OCI-LY7 (cell line): ENCODE results near the gene SH3GLB2. TPM values are rescaled to one million over a fixed set of nuclear protein-coding genes. Genes with fewer than 3 reads are reported as not detected.

Experiments used
- BruUV-seq: library from RNA; stranded (reverse); fragments of 400-500 nt; replicated peaks from 2 replicates; lab custom pipeline; 2021; lab: Mats Ljungman, UMichigan
- CTCF ChIA-PET: fragments of 300-600 bp; sonication (Branson Sonifier 250); formaldehyde crosslinking; loops from one replicate; lab custom pipeline; 2022; ENCODE audit warnings: antibody characterized with exemption; ENCODE audit not compliant: unreplicated experiment; lab: Charles Lee
- POLR2A ChIA-PET: fragments of 300-600 bp; sonication (Branson Sonifier 250); formaldehyde crosslinking; loops from one replicate; lab custom pipeline; 2022; ENCODE audit warnings: antibody characterized with exemption; lab: Charles Lee
- DNase-seq: peaks from one replicate; pipeline ENCODE4 v3.0.0-alpha.2; 2015; ENCODE audit warnings: low spot score
- H2AFZ ChIP-seq: fragments of 200-600 bp; sonication (generic), shearing (Covaris generic); 2 replicates; pipeline ENCODE4 v1.6.1; 2014; ENCODE audit warnings: mild to moderate bottlenecking, antibody characterized with exemption, low read length, moderate library complexity
- H3K27ac ChIP-seq: fragments of 200-600 bp; sonication (generic); 2 replicates; pipeline ENCODE4 v1.5.1; 2014; ENCODE audit warnings: mixed run types, low read depth, mild to moderate bottlenecking, moderate library complexity, low read length, inconsistent platforms; ENCODE audit not compliant: poor library complexity, severe bottlenecking
- H3K36me3 ChIP-seq: fragments of 200-600 bp; sonication (generic); 2 replicates; pipeline ENCODE4 v1.6.1; 2014; ENCODE audit warnings: mild to moderate bottlenecking, antibody characterized with exemption, low read length, moderate library complexity, mixed read lengths; ENCODE audit not compliant: insufficient read depth
- H3K4me1 ChIP-seq: fragments of 200-600 bp; sonication (generic); 2 replicates; pipeline ENCODE4 v1.5.1; 2014; ENCODE audit warnings: mild to moderate bottlenecking, low read length; ENCODE audit not compliant: insufficient read depth, poor library complexity, severe bottlenecking
- H3K4me2 ChIP-seq: fragments of 200-600 bp; sonication (generic); 2 replicates; pipeline ENCODE4 v1.6.1; 2014; ENCODE audit warnings: mild to moderate bottlenecking, low read length
- H3K4me3 ChIP-seq: fragments of 200-600 bp; sonication (generic); 2 replicates; pipeline ENCODE4 v1.5.1; 2014; ENCODE audit warnings: mild to moderate bottlenecking, low read depth, low read length; ENCODE audit not compliant: poor library complexity, severe bottlenecking
- H3K79me2 ChIP-seq: fragments of 200-600 bp; sonication (generic); 2 replicates; pipeline ENCODE4 v1.6.1; 2016; ENCODE audit warnings: low read depth, mild to moderate bottlenecking, low read length, moderate library complexity, mixed read lengths; ENCODE audit not compliant: insufficient read depth
- H3K9me2 ChIP-seq: fragments of 200-600 bp; sonication (generic); 2 replicates; pipeline ENCODE4 v1.6.1; 2016; ENCODE audit warnings: mild to moderate bottlenecking, low read length, mixed read lengths; ENCODE audit not compliant: insufficient read depth
- H3K9me3 ChIP-seq: fragments of 200-600 bp; sonication (generic); 2 replicates; pipeline ENCODE4 v1.6.1; 2014; ENCODE audit warnings: mild to moderate bottlenecking, mixed run types, low read length, mixed read lengths
- H4K20me1 ChIP-seq: fragments of 200-600 bp; sonication (generic); 2 replicates; pipeline ENCODE4 v1.6.1; 2014; ENCODE audit warnings: mild to moderate bottlenecking, antibody characterized with exemption, low read length, moderate library complexity, mixed read lengths; ENCODE audit not compliant: insufficient read depth
- CTCF ChIP-seq: fragments of 200-600 bp; sonication (generic); conservative IDR thresholded peaks from 2 replicates; pipeline ENCODE4 v1.5.1; 2014; ENCODE audit warnings: mild to moderate bottlenecking, antibody characterized with exemption, low read length, moderate library complexity, mixed read lengths
- EZH2phosphoT487 ChIP-seq: fragments of 200-600 bp; sonication (generic); IDR thresholded peaks from 2 replicates; pipeline ENCODE4 v1.6.1; 2018; ENCODE audit warnings: low read depth, borderline replicate concordance, mild to moderate bottlenecking, mixed run types, antibody characterized with exemption, low read length, moderate library complexity, mixed read lengths
- intact Hi-C: fragments of 100-400 bp; cut with micrococcal nuclease; formaldehyde crosslinking; loops from one replicate; pipeline ENCODE4 v1.10.0; 2022; ENCODE audit not compliant: unreplicated experiment
- total RNA-seq, 2 experiments: library from RNA; depleted of rRNA in 1 of 2; stranded (reverse); fragments of >200 nt in 1 of 2; shearing (Covaris generic) in 1 of 2; gene quantifications; 2 replicates each; pipeline ENCODE4 v1.2.3, GENCODE V29; 2014 to 2022

SH3GLB2 gene
- total RNA-seq, 2 experiments from 2014 or later = 58.4 to 92.6 TPM

- no TSS peak for BruUV-seq
- ChIA-PET CTCF (interaction anchor here (0.6 kb wide), 1 partner anchor 182 kb away, joined by 3 read pairs; no protein-coding TSS in a partner anchor), POLR2A (no interaction called here)
- Histone ChIP-seq H3K4me2 (no peak overlapping the region), H4K20me1 (no peaks in the 10 kb centered on the region), H3K36me3 (peaks cover 55% of the 10 kb centered on the region), H3K27ac (no peak overlapping the region), H3K9me3 (no peaks in the 10 kb centered on the region), H2AFZ (no peak overlapping the region), H3K9me2 (no peaks in the 10 kb centered on the region), H3K4me1 (no peaks in the 10 kb centered on the region), H3K79me2 (no peaks in the 10 kb centered on the region), H3K4me3 (no peak overlapping the region)
- intact Hi-C loops = loop anchor here (5.0 kb wide), 1 partner anchor 147 kb away; no protein-coding TSS in a partner anchor
- TF ChIP-seq CTCF (no peak), EZH2phosphoT487 (no peak)
- no peak for DNase-seq
Observed at GRCh38 chr9:129008986-129009583, 19.0 kb downstream of the SH3GLB2 start.

GRCh38 chr9:129008469-129008965 lies 19.6 kb downstream of the SH3GLB2 start:
- Histone ChIP-seq H3K4me1 (no peaks in the 10 kb centered on the region), H3K9me2 (no peaks in the 10 kb centered on the region), H2AFZ (no peak overlapping the region), H3K27ac (no peak overlapping the region), H4K20me1 (no peaks in the 10 kb centered on the region), H3K9me3 (no peaks in the 10 kb centered on the region), H3K79me2 (no peaks in the 10 kb centered on the region), H3K4me3 (no peak overlapping the region), H3K36me3 (peaks cover 58% of the 10 kb centered on the region), H3K4me2 (no peak overlapping the region)
- no peak for DNase-seq
- intact Hi-C loops = loop anchor here (5.0 kb wide), 1 partner anchor 146 kb away; no protein-coding TSS in a partner anchor
- TF ChIP-seq CTCF (no peak), EZH2phosphoT487 (no peak)
- no TSS peak for BruUV-seq
- POLR2A ChIA-PET = no interaction called here
- CTCF ChIA-PET = interaction anchor here (0.6 kb wide), 1 partner anchor 494 kb away, joined by 4 read pairs; no protein-coding TSS in a partner anchor
